ENCODE measurements around the gene HES4. TPM values are rescaled to one million over a fixed set of nuclear protein-coding genes. Genes with fewer than 3 reads are reported as not detected.
"Not testable (repeated sequence)": the region's sequence is repeated elsewhere in the genome, so short reads cannot be mapped to it uniquely, and the experiment has no call there.

Gene HES4
- total RNA-seq, 3 donors from 2014 or later (not counting 1 experiment from before 2014, with no cell fraction given) = 15.4 to 35.5 (median 28.9) TPM

GRCh38 chr1:1032424-1032823, 32.5 kb upstream of the HES4 start:
- no peak for TF ChIP-seq CTCF (IDR thresholded peaks at IDR 0.05)
- DNase-seq (no peak), ATAC-seq (peak in 1 of 3 donors; percentile 3)
- H3K9me3 Mint-ChIP-seq = no peaks in the 10 kb centered on the region
- peak overlapping the region; percentile 7 for H3K4me3 ChIP-seq (ENCODE audit: low read length)
- H3K4me1 ChIP-seq (ENCODE audit: control insufficient read depth, insufficient read depth, low read length) = peaks cover 17% of the 10 kb centered on the region
- H3K36me3 Mint-ChIP-seq = no peaks in the 10 kb centered on the region
- peak overlapping the region; percentile 54 for H3K4me3 Mint-ChIP-seq
- WGBS (ENCODE audit: insufficient coverage) = 23% methylated on average over 16 of the region's 16 CpGs
- no peaks in the 10 kb centered on the region for H3K9me3 ChIP-seq (ENCODE audit: control insufficient read depth, insufficient read depth, low read length)
- H3K4me1 Mint-ChIP-seq = peaks cover 0 to 14% of the 10 kb centered on the region in 2 donors
- no peak overlapping the region for H3K27ac ChIP-seq (ENCODE audit: low read length)
- intact Hi-C loops (cut with micrococcal nuclease) = no loop called here
- H3K27ac Mint-ChIP-seq = peak overlapping the region in 1 of 2 donors; percentile 86
- no peaks in the 10 kb centered on the region for H3K36me3 ChIP-seq (ENCODE audit: control insufficient read depth, insufficient read depth, low read length)
- H3K27me3 Mint-ChIP-seq (ENCODE audit: low read depth in 2 of 2) = peaks cover 13 to 22% of the 10 kb centered on the region in 2 donors
- peaks cover 23% of the 10 kb centered on the region for H3K27me3 ChIP-seq (ENCODE audit: control insufficient read depth, insufficient read depth, low read length)

GRCh38 chr1:1031659-1032235, 31.9 kb upstream of the HES4 start:
- no peak for TF ChIP-seq CTCF (IDR thresholded peaks at IDR 0.05)
- H3K36me3 ChIP-seq (ENCODE audit: control insufficient read depth, insufficient read depth, low read length) = no peaks in the 10 kb centered on the region
- H3K27me3 ChIP-seq (ENCODE audit: control insufficient read depth, insufficient read depth, low read length) = peaks cover 23% of the 10 kb centered on the region
- H3K27me3 Mint-ChIP-seq (ENCODE audit: low read depth in 2 of 2) = peaks cover 13 to 22% of the 10 kb centered on the region in 2 donors
- H3K27ac ChIP-seq (ENCODE audit: low read length) = no peak overlapping the region
- H3K4me3 Mint-ChIP-seq = peak overlapping the region; percentile 54
- peaks cover 17% of the 10 kb centered on the region for H3K4me1 ChIP-seq (ENCODE audit: control insufficient read depth, insufficient read depth, low read length)
- H3K4me1 Mint-ChIP-seq = peaks cover 0 to 14% of the 10 kb centered on the region in 2 donors
- DNase-seq (no peak), ATAC-seq (no peak)
- intact Hi-C loops (cut with micrococcal nuclease) = no loop called here
- H3K36me3 Mint-ChIP-seq = no peaks in the 10 kb centered on the region
- H3K9me3 Mint-ChIP-seq = no peaks in the 10 kb centered on the region
- WGBS (ENCODE audit: insufficient coverage) = 92% methylated on average over 11 of the region's 11 CpGs
- H3K4me3 ChIP-seq (ENCODE audit: low read length) = no peak overlapping the region
- no peaks in the 10 kb centered on the region for H3K9me3 ChIP-seq (ENCODE audit: control insufficient read depth, insufficient read depth, low read length)
- peak overlapping the region in 1 of 2 donors; percentile 86 for H3K27ac Mint-ChIP-seq

GRCh38 chr1:1030867-1031658, 31.2 kb upstream of the HES4 start:
- H3K4me3 Mint-ChIP-seq; H3K9me3 Mint-ChIP-seq; ATAC-seq; H3K4me3 ChIP-seq (ENCODE audit: low read length); H3K36me3 ChIP-seq (ENCODE audit: control insufficient read depth, insufficient read depth, low read length); H3K27ac Mint-ChIP-seq; H3K36me3 Mint-ChIP-seq; intact Hi-C loops (cut with micrococcal nuclease); H3K9me3 ChIP-seq (ENCODE audit: control insufficient read depth, insufficient read depth, low read length); H3K27ac ChIP-seq (ENCODE audit: low read length); DNase-seq: not testable (repeated sequence)
- Mint-ChIP-seq H3K27me3 (ENCODE audit: low read depth in 2 of 2) (peaks cover 9 to 21% of the 10 kb centered on the region in 2 donors), H3K4me1 (peaks cover 0 to 14% of the 10 kb centered on the region in 2 donors)
- Histone ChIP-seq H3K4me1 (ENCODE audit: control insufficient read depth, insufficient read depth, low read length) (peaks cover 17% of the 10 kb centered on the region), H3K27me3 (ENCODE audit: control insufficient read depth, insufficient read depth, low read length) (peaks cover 23% of the 10 kb centered on the region)
- WGBS (ENCODE audit: insufficient coverage) = 66% methylated on average over 7 of the region's 7 CpGs

GRCh38 chr1:1027791-1028190, 27.9 kb upstream of the HES4 start:
- intact Hi-C loops (cut with micrococcal nuclease) = no loop called here

More at GRCh38 chr1:1027791-1028190, 27.9 kb upstream of the HES4 start:
- Mint-ChIP-seq H3K36me3 (no peaks in the 10 kb centered on the region), H3K9me3 (no peaks in the 10 kb centered on the region), H3K4me1 (peaks cover 0 to 14% of the 10 kb centered on the region in 2 donors), H3K27me3 (ENCODE audit: low read depth in 2 of 2) (peaks cover 5 to 13% of the 10 kb centered on the region in 2 donors), H3K27ac (no peak overlapping the region), H3K4me3 (no peak overlapping the region)
- no peak for TF ChIP-seq CTCF (IDR thresholded peaks at IDR 0.05)
- DNase-seq (no peak), ATAC-seq (no peak)
- no peaks in the 10 kb centered on the region for H3K36me3 ChIP-seq (ENCODE audit: control insufficient read depth, insufficient read depth, low read length)
- WGBS (ENCODE audit: insufficient coverage) = 90% methylated on average over 17 of the region's 17 CpGs
- H3K9me3 ChIP-seq (ENCODE audit: control insufficient read depth, insufficient read depth, low read length) = no peaks in the 10 kb centered on the region
- no peak overlapping the region for H3K27ac ChIP-seq (ENCODE audit: low read length)
- no peak overlapping the region for H3K4me3 ChIP-seq (ENCODE audit: low read length)
- peaks cover 10% of the 10 kb centered on the region for H3K27me3 ChIP-seq (ENCODE audit: control insufficient read depth, insufficient read depth, low read length)
- peaks cover 8% of the 10 kb centered on the region for H3K4me1 ChIP-seq (ENCODE audit: control insufficient read depth, insufficient read depth, low read length)

Data from natural killer cell (primary cell).